Erythroblast (primary cell): Measurements from ENCODE around the gene IFITM5.
"Not testable (repeated sequence)": the region's sequence is repeated elsewhere in the genome, so short reads cannot be mapped to it uniquely, and the experiment has no call there.

Experiments
- GATA1 ChIP-seq: IDR thresholded peaks from 2 replicates; pipeline ENCODE4 v1.6.1; 2011; ENCODE audit warnings: low read depth, mild to moderate bottlenecking, control low read depth, low read length, moderate library complexity
- POLR2A ChIP-seq: IDR thresholded peaks from 2 replicates; pipeline ENCODE4 v1.6.1; 2011; ENCODE audit warnings: mild to moderate bottlenecking, low read length

- not testable (repeated sequence) for TF ChIP-seq POLR2A, GATA1
These were observed 12.1 kb downstream of the IFITM5 start for GRCh38 chr11:286977-287820.
